H9 (cell line): ENCODE measurements around the gene RALGDS. TPM values are rescaled to one million over a fixed set of nuclear protein-coding genes. Genes with fewer than 3 reads are reported as not detected.

Experiments
- DNase-seq: peaks from one replicate; pipeline ENCODE4 v3.0.0-alpha.2; 2017
- H2AFZ ChIP-seq: one replicate; pipeline ENCODE4 v1.6.1; 2013; ENCODE audit warnings: mild to moderate bottlenecking, low read length, control low read depth, moderate library complexity
- H2AK5ac ChIP-seq: 2 replicates; pipeline ENCODE4 v1.6.1; 2013; ENCODE audit warnings: low read length, control low read depth, mixed read lengths; ENCODE audit not compliant: insufficient read length
- H2BK120ac ChIP-seq: one replicate; pipeline ENCODE4 v1.6.1; 2013; ENCODE audit warnings: low read depth, mild to moderate bottlenecking, low read length, control low read depth, inconsistent platforms; ENCODE audit not compliant: poor library complexity, severe bottlenecking
- H2BK12ac ChIP-seq: 2 replicates; pipeline ENCODE4 v1.6.1; 2013; ENCODE audit warnings: low read length, control low read depth, mixed read lengths, low read depth; ENCODE audit not compliant: insufficient read length
- H2BK15ac ChIP-seq: 2 replicates; pipeline ENCODE4 v1.6.1; 2013; ENCODE audit warnings: low read depth, low read length, control low read depth
- H2BK20ac ChIP-seq: one replicate; pipeline ENCODE4 v1.6.1; 2013; ENCODE audit warnings: low read depth, mild to moderate bottlenecking, low read length, control low read depth, inconsistent platforms; ENCODE audit not compliant: poor library complexity, severe bottlenecking
- H2BK5ac ChIP-seq: 2 replicates; pipeline ENCODE4 v1.6.1; 2013; ENCODE audit warnings: low read length, control low read depth, mixed read lengths; ENCODE audit not compliant: insufficient read length
- H3K14ac ChIP-seq: 2 replicates; pipeline ENCODE4 v1.6.1; 2013; ENCODE audit warnings: low read length, control low read depth; ENCODE audit not compliant: insufficient read depth
- H3K18ac ChIP-seq: 2 replicates; pipeline ENCODE4 v1.6.1; 2013; ENCODE audit warnings: low read depth, mild to moderate bottlenecking, mixed read lengths, low read length, control low read depth; ENCODE audit not compliant: insufficient read length
- H3K23ac ChIP-seq: 2 replicates; pipeline ENCODE4 v1.6.1; 2013; ENCODE audit warnings: low read length, control low read depth, mixed read lengths, low read depth; ENCODE audit not compliant: insufficient read length
- H3K23me2 ChIP-seq: 2 replicates; pipeline ENCODE4 v1.6.1; 2013; ENCODE audit warnings: low read depth, mild to moderate bottlenecking, mixed read lengths, low read length, control low read depth; ENCODE audit not compliant: insufficient read length, poor library complexity, severe bottlenecking
- H3K27ac ChIP-seq: 2 replicates; pipeline ENCODE4 v1.5.1; 2013; ENCODE audit warnings: low read length, control low read depth, mixed read lengths, low read depth; ENCODE audit not compliant: insufficient read length
- H3K27me3 ChIP-seq: 2 replicates; pipeline ENCODE4 v1.6.1; 2013; ENCODE audit warnings: low read length, control low read depth, inconsistent platforms; ENCODE audit not compliant: insufficient read depth
- H3K4ac ChIP-seq: 2 replicates; pipeline ENCODE4 v1.6.1; 2013; ENCODE audit warnings: low read depth, mild to moderate bottlenecking, control low read depth, inconsistent platforms, low read length, moderate library complexity
- H3K4me1 ChIP-seq: 2 replicates; pipeline ENCODE4 v1.6.1; 2013; ENCODE audit warnings: low read length, control low read depth, inconsistent platforms; ENCODE audit not compliant: insufficient read depth
- H3K4me2 ChIP-seq: 2 replicates; pipeline ENCODE4 v1.6.1; 2013; ENCODE audit warnings: low read length, control low read depth, mixed read lengths; ENCODE audit not compliant: insufficient read length, insufficient read depth
- H3K56ac ChIP-seq: 2 replicates; pipeline ENCODE4 v1.6.1; 2013; ENCODE audit warnings: low read depth, mild to moderate bottlenecking, mixed read lengths, low read length, control low read depth; ENCODE audit not compliant: insufficient read length
- H3K79me1 ChIP-seq: 2 replicates; pipeline ENCODE4 v1.6.1; 2013; ENCODE audit warnings: low read depth, mild to moderate bottlenecking, moderate library complexity, low read length, control low read depth, inconsistent platforms; ENCODE audit not compliant: insufficient read depth, poor library complexity, severe bottlenecking
- H3K79me2 ChIP-seq: 2 replicates; pipeline ENCODE4 v1.6.1; 2013; ENCODE audit warnings: low read length, control low read depth, inconsistent platforms; ENCODE audit not compliant: insufficient read depth
- H3K9ac ChIP-seq: 2 replicates; pipeline ENCODE4 v1.6.1; 2013; ENCODE audit warnings: low read length, control low read depth, mixed read lengths; ENCODE audit not compliant: insufficient read length; ENCODE audit errors: extremely low read depth
- H3K9me3 ChIP-seq: one replicate; pipeline ENCODE4 v1.6.1; 2013; ENCODE audit warnings: low read depth, low read length, inconsistent platforms; ENCODE audit not compliant: control insufficient read depth
- H3T11ph ChIP-seq: one replicate; pipeline ENCODE4 v1.6.1; 2013; ENCODE audit warnings: mild to moderate bottlenecking, low read length, control low read depth, inconsistent platforms
- H4K20me1 ChIP-seq: one replicate; pipeline ENCODE4 v1.6.1; 2013; ENCODE audit not compliant: control insufficient read depth, insufficient read length, insufficient read depth
- H4K5ac ChIP-seq: 2 replicates; pipeline ENCODE4 v1.6.1; 2013; ENCODE audit warnings: low read depth, mild to moderate bottlenecking, mixed read lengths, low read length, control low read depth; ENCODE audit not compliant: insufficient read length
- H4K8ac ChIP-seq: replicated peaks from 2 replicates; pipeline ENCODE4 v1.6.1; 2013; ENCODE audit warnings: low read length, control low read depth, mixed read lengths, low read depth; ENCODE audit not compliant: insufficient read length
- H4K91ac ChIP-seq: 2 replicates; pipeline ENCODE4 v1.6.1; 2013; ENCODE audit warnings: low read depth, mild to moderate bottlenecking, moderate library complexity, mixed read lengths, low read length, control low read depth; ENCODE audit not compliant: insufficient read length
- H3K27ac Mint-ChIP-seq, 3 experiments: 2 replicates in 2 of 3; 3 replicates in 1 of 3; pipeline ENCODE4 v1.8.0; 2020 to 2021; ENCODE audit warnings: mixed read lengths in 3 of 3, mild to moderate bottlenecking in 1 of 3, moderate library complexity in 1 of 3
- H3K27me3 Mint-ChIP-seq: 2 replicates; pipeline ENCODE4 v1.8.0; 2021; ENCODE audit warnings: low read depth, mild to moderate bottlenecking, moderate library complexity, mixed read lengths
- H3K36me3 Mint-ChIP-seq, 3 experiments: 2 replicates in 2 of 3; 3 replicates in 1 of 3; pipeline ENCODE4 v1.8.0; 2020 to 2021; ENCODE audit warnings: low read depth in 3 of 3, mixed read lengths in 3 of 3; ENCODE audit not compliant: insufficient read depth in 1 of 3
- H3K4me1 Mint-ChIP-seq, 2 experiments: 2 replicates each; pipeline ENCODE4 v1.8.0; 2020; ENCODE audit warnings: mixed read lengths in 2 of 2
- H3K4me3 Mint-ChIP-seq, 2 experiments: 2 replicates in 1 of 2; 3 replicates in 1 of 2; pipeline ENCODE4 v1.8.0; 2020 to 2021; ENCODE audit warnings: mild to moderate bottlenecking in 2 of 2, mixed read lengths in 2 of 2, moderate library complexity in 1 of 2
- H3K9me3 Mint-ChIP-seq, 2 experiments: 2 replicates in 1 of 2; 3 replicates in 1 of 2; pipeline ENCODE4 v1.8.0; 2020; ENCODE audit warnings: mild to moderate bottlenecking in 2 of 2, mixed read lengths in 2 of 2, moderate library complexity in 1 of 2
- CTCF ChIP-seq: fragments of 200-600 bp; sonication (generic); conservative IDR thresholded peaks from 3 replicates; pipeline ENCODE4 v1.8.0; 2021; ENCODE audit warnings: antibody characterized with exemption, mild to moderate bottlenecking
- WGBS: extraction: QIAGEN DNeasy Blood & Tissue Kit; methylation state at CpG from one replicate; pipeline ENCODE4 v1.1.7; 2013; ENCODE audit warnings: missing lambda C conversion rate, low lambda C conversion rate, mixed read lengths; ENCODE audit not compliant: insufficient read length; ENCODE audit errors: extremely low coverage; 5-methylcytosine and 5-hydroxymethylcytosine counted together
- total RNA-seq: library from RNA; stranded (reverse); gene quantifications from 2 replicates; pipeline ENCODE4 v1.2.1, GENCODE V29; 2021

The RALGDS gene
- total RNA-seq, 1 experiment from 2014 or later: 21.3 TPM

- Histone ChIP-seq H3K4me2 (no peak overlapping the region), H3K56ac (no peak overlapping the region), H2BK15ac (no peak overlapping the region), H3K4ac (no peak overlapping the region), H3K9me3 (no peaks in the 10 kb centered on the region), H2BK120ac (no peak overlapping the region), H4K8ac (no peak overlapping the region), H2BK12ac (no peak overlapping the region), H2BK5ac (no peak overlapping the region), H3K4me1 (no peaks in the 10 kb centered on the region), H3K27ac (no peak overlapping the region), H4K20me1 (no peaks in the 10 kb centered on the region), H3K18ac (no peak overlapping the region), H3K23me2 (no peaks in the 10 kb centered on the region), H3K14ac (no peak overlapping the region), H2AFZ (no peak overlapping the region), H4K91ac (no peak overlapping the region), H2AK5ac (no peak overlapping the region), H3K27me3 (no peaks in the 10 kb centered on the region), H3K9ac (no peak overlapping the region), H3K23ac (no peak overlapping the region), H4K5ac (no peak overlapping the region), H2BK20ac (no peak overlapping the region), H3K79me2 (no peaks in the 10 kb centered on the region), H3T11ph (no peak overlapping the region), H3K79me1 (no peaks in the 10 kb centered on the region)
- TF ChIP-seq CTCF: no peak
- Mint-ChIP-seq H3K4me3 (no peak overlapping the region), H3K4me1 (peaks cover 2 to 9% of the 10 kb centered on the region in 2 experiments; a peak in 2 of 4 replicates), H3K36me3 (peaks cover 25 to 57% (median 48%) of the 10 kb centered on the region in 3 experiments; a peak in 6 of 7 replicates), H3K9me3 (no peaks in the 10 kb centered on the region), H3K27me3 (no peaks in the 10 kb centered on the region), H3K27ac (no peak overlapping the region; a peak in 1 of 7 replicates)
- no CpG with 5 or more reads among the region's 15 CpGs for WGBS
- DNase-seq: no peak
These were observed 16.2 kb downstream of the RALGDS start for GRCh38 chr9:133104718-133105460.
